Suppressor macrophage treated with lipopolysaccharide for 1 hour (primary cell): ENCODE measurements around the gene SHC1.
A peak's percentile ranks its signal among the peaks of the same experiment; 100 is the strongest.
"Not testable (repeated sequence)": the region's sequence is repeated elsewhere in the genome, so short reads cannot be mapped to it uniquely, and the experiment has no call there.

Experiments used
- DNase-seq, 3 donors: peaks; one replicate each; pipeline ENCODE4 v3.0.0-alpha.2; 2020 to 2022

Gene SHC1

GRCh38 chr1:154995301-154995983 lies 24.9 kb upstream of the SHC1 start:
- DNase-seq: peak; percentile 74 to 80 (median 75)

DNA sequence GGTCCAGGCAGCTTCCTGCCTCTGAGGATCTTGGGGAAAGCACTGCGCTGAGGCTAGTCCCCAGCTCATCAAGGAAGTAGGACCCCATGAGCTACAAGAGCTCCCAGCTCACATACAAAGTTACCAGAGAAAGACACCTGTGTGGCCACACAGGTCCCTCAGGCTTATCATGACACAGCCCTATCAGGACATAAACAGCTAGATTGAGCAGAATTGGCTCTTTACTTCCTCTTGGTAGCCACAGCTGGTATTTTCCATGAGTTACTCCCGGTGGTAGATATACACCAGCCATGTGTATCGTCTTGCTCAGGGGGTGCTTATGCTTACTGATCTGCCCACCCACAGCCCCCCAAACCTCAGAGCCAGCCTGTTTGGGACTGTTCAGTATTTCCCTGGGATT lies 24.0 kb upstream of the SHC1 start:
- no peak for DNase-seq

GRCh38 chr1:154994269-154994587 lies 23.7 kb upstream of the SHC1 start:
- DNase-seq: no peak

GRCh38 chr1:154993572-154994268 lies 23.2 kb upstream of the SHC1 start, which contains the start of gene LENEP:
Gene LENEP (plus strand): TSS chr1:154993586. CDS start chr1:154993608, 22 bp downstream.
- no peak for DNase-seq

DNA sequence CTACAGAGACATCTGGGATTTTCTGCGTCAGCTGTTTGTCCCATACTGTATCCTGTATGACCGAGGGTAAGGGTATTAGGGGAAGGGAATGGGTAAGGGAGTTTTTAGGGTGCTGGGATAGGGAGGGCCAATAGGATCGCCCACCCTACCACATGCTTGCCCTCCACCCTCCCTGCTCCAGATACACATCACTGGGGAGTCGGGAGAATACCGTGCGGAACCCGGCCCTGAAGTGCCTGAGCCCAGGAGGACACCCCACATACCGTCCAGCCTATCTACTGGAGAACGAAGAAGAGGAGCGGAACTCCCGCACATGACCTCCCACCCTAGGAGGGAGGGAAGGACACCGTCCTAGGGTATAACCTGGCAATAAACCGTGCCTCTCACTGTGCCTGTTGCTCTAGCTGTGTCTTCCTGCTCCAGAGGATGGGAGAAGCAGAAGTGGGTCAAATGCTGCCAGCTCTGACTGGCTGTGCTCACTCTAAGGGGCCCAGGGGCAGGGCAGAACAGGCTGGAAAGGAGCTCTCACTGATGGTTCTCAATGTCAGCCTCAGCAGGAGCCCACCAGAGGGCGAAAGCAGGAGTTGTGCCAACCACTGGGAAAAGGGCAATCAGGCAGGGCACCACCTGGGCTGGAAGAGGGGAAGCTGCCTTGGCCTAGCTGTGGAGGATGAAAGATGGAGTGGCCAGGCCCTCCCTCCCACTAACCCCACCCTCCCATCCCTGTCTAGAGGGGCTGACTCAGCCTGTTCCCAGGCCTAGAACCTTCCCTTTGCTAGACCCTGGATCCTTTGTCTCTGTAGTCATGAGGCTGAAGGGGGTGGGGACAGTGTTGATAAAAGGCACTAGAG lies 22.4 kb upstream of the SHC1 start:
- DNase-seq: no peak

GRCh38 chr1:154990276-154990675 lies 19.7 kb upstream of the SHC1 start:
- no peak for DNase-seq

DNA sequence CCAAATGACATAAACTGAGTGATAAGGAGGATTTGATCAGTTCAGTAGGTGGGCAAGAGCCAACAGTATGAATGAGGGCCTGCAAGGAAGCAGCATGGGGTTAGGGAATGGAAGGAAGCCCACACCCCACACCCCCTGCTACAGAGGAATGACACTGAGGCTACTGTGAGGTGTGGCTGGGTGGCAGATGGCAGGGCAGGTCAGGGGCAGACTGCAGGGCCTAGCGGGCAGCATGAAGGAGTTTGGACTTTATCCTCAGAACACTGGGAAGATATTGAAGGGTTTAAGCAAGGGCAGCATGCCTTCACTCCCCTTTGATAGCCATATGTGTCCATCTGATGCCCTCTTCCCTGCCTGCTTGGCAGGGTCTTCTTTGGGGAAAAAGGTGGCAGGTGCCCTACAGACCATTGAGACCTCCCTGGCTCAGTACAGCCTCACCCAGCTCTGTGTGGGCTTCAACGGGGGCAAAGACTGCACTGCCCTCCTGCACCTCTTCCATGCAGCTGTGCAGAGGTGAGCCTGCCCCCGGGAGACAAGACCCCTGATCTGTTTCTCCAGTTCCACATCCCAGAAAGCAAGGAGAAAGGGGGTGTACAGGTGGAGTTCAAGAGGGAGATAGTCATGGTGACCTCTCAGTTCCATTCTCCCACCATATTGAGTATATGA lies 18.8 kb upstream of the SHC1 start:
- no peak for DNase-seq

- DNase-seq: no peak
Observed at GRCh38 chr1:154988058-154988954, 17.8 kb upstream of the SHC1 start.

GRCh38 chr1:154987326-154987725 lies 16.8 kb upstream of the SHC1 start:
- DNase-seq: no peak

- not testable (repeated sequence) for DNase-seq
Observed at GRCh38 chr1:154986736-154987135, 16.2 kb upstream of the SHC1 start.

DNA sequence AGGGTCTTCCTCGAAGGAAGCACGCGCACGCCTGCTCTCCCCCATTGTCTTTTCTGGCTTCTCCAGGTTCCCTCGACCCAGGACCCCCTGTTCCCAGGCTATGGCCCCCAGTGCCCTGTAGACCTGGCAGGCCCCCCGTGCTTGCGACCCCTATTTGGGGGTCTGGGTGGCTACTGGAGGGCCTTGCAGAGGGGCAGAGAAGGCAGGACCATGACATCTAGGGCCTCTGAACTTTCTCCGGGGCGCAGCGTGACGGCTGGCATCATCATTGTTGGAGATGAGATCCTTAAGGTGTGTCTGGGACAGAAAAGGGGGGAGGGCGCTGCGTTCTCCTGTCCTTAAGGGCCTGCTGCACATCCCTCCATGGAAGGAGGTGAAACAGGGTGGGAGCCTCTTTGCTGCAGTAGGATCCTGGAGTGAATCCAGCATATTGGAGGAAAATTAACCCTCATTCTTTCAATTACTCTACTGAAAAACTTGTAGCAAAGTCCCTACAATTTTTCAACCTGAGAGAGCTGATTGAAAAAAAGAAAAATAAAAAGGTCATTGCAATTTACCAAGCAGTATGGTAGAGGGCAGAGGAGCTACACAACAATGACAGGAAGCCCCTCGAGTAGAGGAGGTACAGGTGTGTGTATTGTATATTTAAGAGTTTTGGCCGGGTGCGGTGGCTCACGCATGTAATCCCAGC lies 13.4 kb upstream of the SHC1 start:
- no peak for DNase-seq

DNA sequence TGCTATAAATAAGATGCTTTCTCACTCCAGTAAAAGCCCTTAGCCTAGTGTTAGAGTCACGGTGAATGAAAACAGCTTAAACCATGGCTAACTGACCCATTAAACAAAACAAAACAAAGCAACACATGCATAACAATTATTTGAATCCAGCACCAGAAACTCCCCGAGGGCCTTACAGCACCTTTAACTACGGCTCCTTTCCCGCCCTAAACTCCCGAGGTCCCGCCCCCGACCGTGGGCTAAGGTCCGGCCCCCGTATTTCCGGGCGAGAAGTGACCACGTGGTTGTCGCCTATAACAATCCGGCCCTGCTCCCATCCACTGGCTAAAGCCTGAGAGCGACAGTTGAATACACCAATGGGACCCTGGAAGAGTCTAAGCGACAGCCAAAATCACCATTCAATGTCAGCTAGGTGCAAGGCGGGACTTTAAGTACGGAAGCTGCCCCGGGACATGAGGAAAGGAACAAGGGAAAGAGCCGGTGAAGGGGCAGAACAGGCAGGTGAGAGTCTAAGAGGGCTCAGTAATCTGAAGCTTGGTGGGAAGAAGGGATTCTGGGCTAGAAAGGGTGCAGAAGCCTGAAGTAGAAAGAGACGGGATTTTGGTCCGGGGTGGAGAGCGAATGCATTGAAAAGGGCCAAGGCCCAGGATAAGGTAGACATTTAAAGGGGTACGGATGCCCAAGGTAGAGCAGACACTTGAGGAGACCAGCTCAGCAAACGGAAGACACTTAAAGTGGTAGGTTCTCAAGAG lies 12.5 kb upstream of the SHC1 start, which contains the start of gene FLAD1:
Gene FLAD1, plus strand, starts transcription at position 448 of the 752 bp plus-strand sequence. CDS start 351 bp downstream, outside the sequence.
- peak; percentile 98 to 99 (median 99) for DNase-seq

DNA sequence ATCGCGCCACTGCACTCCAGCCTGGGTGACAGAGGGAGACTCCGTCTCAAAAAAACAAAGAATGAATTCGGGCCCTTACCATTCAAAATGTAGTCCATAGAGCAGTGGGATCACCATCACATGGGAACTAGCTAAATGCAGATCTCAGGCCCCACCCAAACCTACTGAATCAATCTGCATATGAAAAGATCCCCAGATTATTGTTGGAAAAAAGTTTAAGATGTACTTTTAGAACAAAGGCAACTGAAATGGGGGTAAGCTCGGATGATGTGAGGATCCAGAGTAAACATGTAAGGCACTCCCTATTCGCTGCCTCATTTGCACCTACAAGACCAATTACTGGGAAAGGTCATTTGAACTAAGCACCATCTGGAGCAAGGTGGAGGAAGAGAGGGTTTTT lies 11.8 kb upstream of the SHC1 start:
- DNase-seq: no peak

DNA sequence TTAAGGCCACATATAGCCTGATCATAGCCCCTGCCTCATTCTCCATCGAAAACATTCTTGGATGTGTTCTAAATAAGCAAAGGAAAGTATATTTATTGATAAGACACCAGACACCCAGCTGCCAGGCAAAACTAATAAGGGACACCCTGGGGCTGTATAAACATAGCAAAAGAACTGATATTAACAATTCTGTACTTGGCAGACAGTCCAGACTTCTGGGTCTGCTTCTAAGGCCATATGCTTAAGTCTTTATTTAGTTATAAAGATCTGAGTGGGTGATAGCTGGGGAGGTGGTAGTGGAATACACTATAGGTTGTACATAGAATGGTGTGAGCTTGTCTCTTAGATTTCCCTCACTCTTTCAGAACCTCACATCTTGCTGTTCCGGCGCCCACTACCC lies 7.8 kb upstream of the SHC1 start:
- no peak for DNase-seq

DNA sequence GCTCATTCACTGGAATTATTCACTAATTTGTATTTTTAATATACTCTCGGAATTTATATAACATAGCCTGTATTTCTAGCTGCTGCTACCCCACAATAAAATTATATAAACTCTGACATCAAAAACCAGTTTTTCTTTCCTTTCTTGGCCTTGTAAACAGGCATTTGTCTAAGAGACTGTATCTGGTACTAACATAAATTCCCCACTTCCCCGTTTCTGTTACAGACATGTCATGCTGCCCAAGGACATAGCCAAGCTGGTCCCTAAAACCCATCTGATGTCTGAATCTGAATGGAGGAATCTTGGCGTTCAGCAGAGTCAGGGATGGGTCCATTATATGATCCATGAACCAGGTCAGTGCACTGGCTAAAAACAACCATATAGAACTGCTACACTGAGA lies 7.2 kb upstream of the SHC1 start:
- peak in 1 of 3 donors; percentile 29 for DNase-seq

GRCh38 chr1:154975409-154976059 lies 5.0 kb upstream of the SHC1 start:
- peak; percentile 82 to 90 (median 84) for DNase-seq

- DNase-seq: peak; percentile 97 to 99 (median 99)
Observed at GRCh38 chr1:154974808-154975408, 4.4 kb upstream of the SHC1 start.

DNA sequence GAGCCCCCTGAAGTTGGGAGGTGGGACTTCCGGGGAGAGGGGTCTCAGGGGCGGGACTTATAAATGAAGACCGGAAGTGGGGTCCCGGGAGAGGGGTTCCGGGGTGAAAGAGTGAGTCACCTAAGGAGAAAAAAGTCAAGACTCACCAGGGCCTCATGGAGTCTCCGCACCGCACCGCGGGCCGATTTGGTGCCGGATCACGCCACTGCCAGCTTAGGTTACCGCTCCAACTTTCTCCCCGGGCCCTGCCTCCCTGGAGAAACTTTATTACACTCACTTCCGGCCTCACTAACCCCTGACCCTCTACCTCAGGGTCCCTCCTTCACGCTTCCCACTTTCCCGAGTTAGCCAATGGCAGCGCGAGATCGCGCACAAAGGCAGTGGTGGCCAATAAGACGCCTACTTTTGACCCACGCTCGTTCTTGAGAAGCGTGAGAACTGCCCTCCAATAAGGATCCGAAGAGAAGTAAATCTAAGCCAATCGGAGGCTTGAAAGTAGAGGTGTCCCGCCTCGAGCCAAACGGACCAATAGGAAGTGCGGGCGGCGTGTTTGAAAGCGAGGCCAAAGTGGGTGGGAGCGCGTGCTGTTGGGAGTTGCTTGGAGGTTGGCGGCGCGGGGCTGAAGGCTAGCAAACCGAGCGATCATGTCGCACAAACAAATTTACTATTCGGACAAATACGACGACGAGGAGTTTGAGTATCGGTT lies 3.7 kb upstream of the SHC1 start, which contains the start of gene CKS1B:
Gene CKS1B, plus strand, starts transcription at position 580 of the 706 bp plus-strand sequence. Its CDS starts 65 bp downstream, at position 645.
- peak; percentile 98 to 100 (median 100) for DNase-seq
